ENCODE measurements around the gene MAPKAPK2.
"Not testable (repeated sequence)": the region's sequence is repeated elsewhere in the genome, so short reads cannot be mapped to it uniquely, and the experiment has no call there.

MAPKAPK2 gene

GRCh38 chr1:206684478-206685333, at the start of gene MAPKAPK2:
MAPKAPK2 (plus strand) TSS chr1:206684905; CDS start chr1:206685230, 325 bp downstream.
- peak; percentile 60 to 63 for DNase-seq (ENCODE audit: low read depth in 2 of 2)

GRCh38 chr1:206635080-206635977, 49.4 kb upstream of the MAPKAPK2 start, which contains the start of gene DYRK3:
DYRK3 (plus strand) TSS chr1:206635536; CDS start chr1:206635704, 168 bp downstream.
- peak; percentile 67 to 74 for DNase-seq (ENCODE audit: low read depth in 2 of 2)

- DNase-seq (ENCODE audit: low read depth in 2 of 2): no peak
These were observed 48.7 kb upstream of the MAPKAPK2 start for GRCh38 chr1:206635978-206636345.

GRCh38 chr1:206636671-206637070, 48.0 kb upstream of the MAPKAPK2 start:
- DNase-seq (ENCODE audit: low read depth in 2 of 2): no peak

- DNase-seq (ENCODE audit: low read depth in 2 of 2): no peak
These were observed 47.1 kb upstream of the MAPKAPK2 start for GRCh38 chr1:206637605-206638004.

- DNase-seq (ENCODE audit: low read depth in 2 of 2): not testable (repeated sequence)
These were observed 42.6 kb upstream of the MAPKAPK2 start for GRCh38 chr1:206642074-206642473.

- no peak for DNase-seq (ENCODE audit: low read depth in 2 of 2)
These were observed 41.5 kb upstream of the MAPKAPK2 start for GRCh38 chr1:206643118-206643698.

- no peak for DNase-seq (ENCODE audit: low read depth in 2 of 2)
These were observed 38.2 kb upstream of the MAPKAPK2 start for GRCh38 chr1:206646504-206646903.

GRCh38 chr1:206647224-206647623, 37.5 kb upstream of the MAPKAPK2 start:
- no peak for DNase-seq (ENCODE audit: low read depth in 2 of 2)

- DNase-seq (ENCODE audit: low read depth in 2 of 2): no peak
These were observed 35.3 kb upstream of the MAPKAPK2 start for GRCh38 chr1:206649261-206649921.

GRCh38 chr1:206651014-206651413, 33.7 kb upstream of the MAPKAPK2 start:
- DNase-seq (ENCODE audit: low read depth in 2 of 2): no peak

- no peak for DNase-seq (ENCODE audit: low read depth in 2 of 2)
These were observed 32.5 kb upstream of the MAPKAPK2 start for GRCh38 chr1:206651958-206652890.

GRCh38 chr1:206653715-206654459, 30.8 kb upstream of the MAPKAPK2 start:
- no peak for DNase-seq (ENCODE audit: low read depth in 2 of 2)

GRCh38 chr1:206654828-206655227, 29.9 kb upstream of the MAPKAPK2 start:
- no peak for DNase-seq (ENCODE audit: low read depth in 2 of 2)

GRCh38 chr1:206655471-206655882, 29.2 kb upstream of the MAPKAPK2 start:
- DNase-seq (ENCODE audit: low read depth in 2 of 2): no peak

- no peak for DNase-seq (ENCODE audit: low read depth in 2 of 2)
These were observed 27.8 kb upstream of the MAPKAPK2 start for GRCh38 chr1:206656936-206657335.

- DNase-seq (ENCODE audit: low read depth in 2 of 2): no peak
These were observed 27.0 kb upstream of the MAPKAPK2 start for GRCh38 chr1:206657751-206658150.

- DNase-seq (ENCODE audit: low read depth in 2 of 2): peak in 1 of 2 donors; percentile 16
These were observed 26.3 kb upstream of the MAPKAPK2 start for GRCh38 chr1:206658264-206658980.

GRCh38 chr1:206658981-206659273, 25.8 kb upstream of the MAPKAPK2 start:
- no peak for DNase-seq (ENCODE audit: low read depth in 2 of 2)

Data from stimulated activated CD8-positive, alpha-beta memory T cell treated with anti-CD3 and anti-CD28 coated beads, Interleukin-7, amount 100 ng/mL, for 1 hour (primary cell).